NT2/D1 (cell line): ENCODE results near the gene OSBPL9.

Experiments used
- SUZ12 ChIP-seq: IDR thresholded peaks from 2 replicates; pipeline ENCODE4 v1.6.1; 2011; ENCODE audit not compliant: insufficient read length, insufficient read depth; ENCODE audit errors: extremely low read depth
- ZNF274 ChIP-seq: IDR thresholded peaks from 2 replicates; pipeline ENCODE4 v1.6.1; 2011; ENCODE audit warnings: mild to moderate bottlenecking, low read depth, low read length

- TF ChIP-seq ZNF274, result no peak
- no peak for TF ChIP-seq SUZ12
Measured at GRCh38 chr1:51715369-51715768, 98.5 kb downstream of the OSBPL9 start.
